Measurements from ENCODE around the gene DNM1. TPM values are rescaled to one million over a fixed set of nuclear protein-coding genes. Genes with fewer than 3 reads are reported as not detected.

DNM1 gene
- total and polyA plus RNA-seq, 7 experiments from 2014 or later = 0.24 to 2.0 (median 0.86) TPM; not detected in 1

DNA sequence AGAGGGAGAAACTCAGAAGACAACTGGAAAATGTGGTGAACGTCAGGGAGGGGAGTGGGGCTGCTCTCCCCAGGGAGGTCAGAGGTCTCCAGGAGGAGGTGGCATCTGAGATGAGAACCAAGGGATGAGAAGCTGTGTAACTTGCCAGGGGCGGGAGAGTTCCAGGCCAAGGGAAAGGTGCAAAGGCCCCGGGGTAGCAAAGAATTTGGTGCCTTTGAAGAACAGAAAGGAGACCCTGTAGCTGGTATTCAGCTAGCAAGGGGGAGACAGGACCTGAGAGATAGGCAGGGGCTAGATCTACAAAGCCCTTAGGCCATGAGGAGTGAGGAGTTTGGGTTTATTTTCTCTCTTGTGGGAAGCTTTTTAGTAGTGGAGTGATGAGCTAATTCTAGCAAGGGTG lies 3.3 kb downstream of the DNM1 start:
- H3K9me3 ChIP-seq (ENCODE audit: control insufficient read depth in 2 of 3, low read length in 3 of 3) = no peaks in the 10 kb centered on the region
- peak overlapping the region in 1 of 9 donors; percentile 64 for H3K27ac Mint-ChIP-seq
- POLR2A ChIA-PET = interaction anchor here (0.9 kb wide), 1 partner anchor 225 kb away, joined by 3 read pairs; no protein-coding TSS in a partner anchor
- DNase-seq (no peak), ATAC-seq (no peak)
- no peak overlapping the region for H3K27ac ChIP-seq (ENCODE audit: low read depth, low read length)
- H3K36me3 ChIP-seq (ENCODE audit: control insufficient read depth in 2 of 3, insufficient read depth in 3 of 3, low read length in 3 of 3) = no peaks in the 10 kb centered on the region
- peaks cover 0 to 46% (median 6%) of the 10 kb centered on the region in 5 donors for H3K27me3 Mint-ChIP-seq
- H3K4me1 ChIP-seq (ENCODE audit: control insufficient read depth in 2 of 2, insufficient read depth in 2 of 2, low read length in 2 of 2) = peaks cover 4 to 8% of the 10 kb centered on the region in 2 donors
- intact Hi-C loops (cut with micrococcal nuclease) = no loop called here
- no peak overlapping the region for H3K4me3 ChIP-seq (ENCODE audit: low read length)
- peaks cover 6 to 15% (median 8%) of the 10 kb centered on the region in 7 donors for H3K4me1 Mint-ChIP-seq
- no peaks in the 10 kb centered on the region for H3K9me3 Mint-ChIP-seq
- CTCF ChIA-PET = interaction anchor here (1.5 kb wide), 1 partner anchor 10 kb away, joined by 5 read pairs; no protein-coding TSS in a partner anchor
- H3K4me3 Mint-ChIP-seq = no peak overlapping the region
- no peaks in the 10 kb centered on the region for H3K36me3 Mint-ChIP-seq
- H3K27me3 ChIP-seq (ENCODE audit: control insufficient read depth in 2 of 2, insufficient read depth in 2 of 2, low read length in 2 of 2) = peaks cover 0 to 5% of the 10 kb centered on the region in 2 donors

- Mint-ChIP-seq H3K4me1 (peaks cover 6 to 15% (median 8%) of the 10 kb centered on the region in 7 donors), H3K27ac (peak overlapping the region in 1 of 9 donors; percentile 17), H3K36me3 (no peaks in the 10 kb centered on the region), H3K4me3 (no peak overlapping the region), H3K27me3 (peaks cover 0 to 54% (median 12%) of the 10 kb centered on the region in 5 donors), H3K9me3 (no peaks in the 10 kb centered on the region)
- no peak overlapping the region for H3K4me3 ChIP-seq (ENCODE audit: low read length)
- ChIA-PET CTCF (interaction anchor here (1.5 kb wide), 1 partner anchor 9 kb away, joined by 5 read pairs; no protein-coding TSS in a partner anchor), POLR2A (interaction anchor here (0.9 kb wide), 1 partner anchor 225 kb away, joined by 3 read pairs; no protein-coding TSS in a partner anchor)
- no peak overlapping the region for H3K27ac ChIP-seq (ENCODE audit: low read depth, low read length)
- peaks cover 0 to 5% of the 10 kb centered on the region in 2 donors for H3K27me3 ChIP-seq (ENCODE audit: control insufficient read depth in 2 of 2, insufficient read depth in 2 of 2, low read length in 2 of 2)
- intact Hi-C loops (cut with micrococcal nuclease) = no loop called here
- DNase-seq (no peak), ATAC-seq (no peak)
- peaks cover 4 to 8% of the 10 kb centered on the region in 2 donors for H3K4me1 ChIP-seq (ENCODE audit: control insufficient read depth in 2 of 2, insufficient read depth in 2 of 2, low read length in 2 of 2)
- no peaks in the 10 kb centered on the region for H3K9me3 ChIP-seq (ENCODE audit: control insufficient read depth in 2 of 3, low read length in 3 of 3)
- no peaks in the 10 kb centered on the region for H3K36me3 ChIP-seq (ENCODE audit: control insufficient read depth in 2 of 3, insufficient read depth in 3 of 3, low read length in 3 of 3)
Measured at GRCh38 chr9:128206916-128207910, 4.0 kb downstream of the DNM1 start.

DNA sequence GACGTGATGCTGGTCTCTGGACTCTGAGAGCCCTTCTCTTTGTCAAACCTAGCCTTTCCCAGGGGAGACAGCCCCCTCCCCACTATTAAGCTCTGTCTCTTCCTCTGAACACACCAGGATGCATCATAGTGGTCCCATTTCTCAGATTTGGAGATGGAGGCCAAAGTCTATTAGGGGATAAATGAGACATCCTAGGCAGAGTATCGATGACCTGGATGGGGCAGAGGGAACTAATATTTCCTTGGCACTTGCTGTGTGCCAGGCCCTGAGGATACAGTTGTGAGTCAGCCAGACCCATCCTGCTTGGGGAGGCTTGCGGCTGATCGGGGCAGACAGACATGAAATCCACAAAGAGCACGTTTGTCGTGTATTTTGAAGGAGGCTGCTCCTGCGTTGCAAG lies 5.2 kb downstream of the DNM1 start:
- H3K27me3 ChIP-seq (ENCODE audit: control insufficient read depth in 2 of 2, insufficient read depth in 2 of 2, low read length in 2 of 2) = peaks cover 0 to 5% of the 10 kb centered on the region in 2 donors
- no peak for ATAC-seq
- H3K36me3 Mint-ChIP-seq = no peaks in the 10 kb centered on the region
- H3K27me3 Mint-ChIP-seq = peaks cover 0 to 58% (median 13%) of the 10 kb centered on the region in 5 donors
- H3K27ac ChIP-seq (ENCODE audit: low read depth, low read length) = no peak overlapping the region
- no peak overlapping the region for H3K4me3 ChIP-seq (ENCODE audit: low read length)
- no peak overlapping the region for H3K4me3 Mint-ChIP-seq
- no peaks in the 10 kb centered on the region for H3K36me3 ChIP-seq (ENCODE audit: control insufficient read depth in 2 of 3, insufficient read depth in 3 of 3, low read length in 3 of 3)
- H3K4me1 Mint-ChIP-seq = peaks cover 0 to 9% (median 0%) of the 10 kb centered on the region in 7 donors
- peaks cover 0 to 8% of the 10 kb centered on the region in 2 donors for H3K4me1 ChIP-seq (ENCODE audit: control insufficient read depth in 2 of 2, insufficient read depth in 2 of 2, low read length in 2 of 2)
- no peaks in the 10 kb centered on the region for H3K9me3 Mint-ChIP-seq
- DNase-seq = no peak
- no peaks in the 10 kb centered on the region for H3K9me3 ChIP-seq (ENCODE audit: control insufficient read depth in 2 of 3, low read length in 3 of 3)
- intact Hi-C loops (cut with micrococcal nuclease) = no loop called here
- ChIA-PET POLR2A (interaction anchor here (0.7 kb wide), 1 partner anchor 324 kb away, joined by 3 read pairs; no protein-coding TSS in a partner anchor), CTCF (no interaction called here)
- no peak overlapping the region for H3K27ac Mint-ChIP-seq

- Mint-ChIP-seq H3K4me1 (peaks cover 0 to 8% (median 0%) of the 10 kb centered on the region in 7 donors), H3K4me3 (no peak overlapping the region)
Measured at GRCh38 chr9:128208946-128209669, 5.9 kb downstream of the DNM1 start.

DNA sequence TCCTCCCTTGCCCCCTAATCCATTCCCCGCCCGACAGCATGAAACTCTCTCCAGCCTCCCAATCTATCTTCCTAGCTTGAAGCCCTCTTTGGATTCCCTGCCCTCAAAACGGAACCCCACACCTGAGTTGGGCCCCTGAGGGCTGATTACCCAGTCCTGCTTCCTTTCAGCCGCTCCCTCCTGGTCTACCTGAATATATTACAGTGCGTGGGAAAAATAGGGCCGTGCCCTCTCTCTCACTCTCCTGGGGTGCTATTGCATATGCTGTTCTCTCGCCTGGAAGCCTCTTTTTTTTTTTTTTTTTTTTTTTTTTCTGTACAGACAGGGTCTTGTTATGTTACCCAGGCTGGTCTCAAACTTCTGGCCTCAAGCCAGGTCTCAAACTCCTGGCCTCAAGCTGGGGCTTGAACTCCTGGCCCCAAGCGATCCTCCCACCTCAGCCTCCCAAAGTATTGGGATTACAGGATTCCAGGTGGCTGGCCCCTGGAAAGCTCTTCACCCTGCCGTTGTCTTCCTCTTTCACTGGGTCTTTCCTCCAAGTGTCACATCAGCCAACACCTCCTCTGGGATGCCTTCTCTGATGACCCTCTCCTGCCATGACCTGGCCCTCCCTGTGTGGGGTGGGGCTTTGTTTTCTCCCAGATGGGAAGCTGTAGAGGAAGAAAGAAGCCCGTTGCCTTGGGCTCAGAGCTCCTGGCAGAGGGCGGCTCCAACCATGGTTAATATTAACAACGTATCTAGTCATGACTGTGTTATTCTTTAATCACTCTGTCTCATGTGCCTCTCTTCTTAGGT lies 8.2 kb downstream of the DNM1 start:
- intact Hi-C loops (cut with micrococcal nuclease) = no loop called here
- Mint-ChIP-seq H3K27me3 (peaks cover 0 to 36% (median 12%) of the 10 kb centered on the region in 5 donors), H3K4me3 (no peak overlapping the region), H3K9me3 (no peaks in the 10 kb centered on the region), H3K27ac (no peak overlapping the region), H3K4me1 (peaks cover 0 to 4% (median 0%) of the 10 kb centered on the region in 7 donors), H3K36me3 (no peaks in the 10 kb centered on the region)
- no peaks in the 10 kb centered on the region for H3K4me1 ChIP-seq (ENCODE audit: control insufficient read depth in 2 of 2, insufficient read depth in 2 of 2, low read length in 2 of 2)
- no peaks in the 10 kb centered on the region for H3K9me3 ChIP-seq (ENCODE audit: control insufficient read depth in 2 of 3, low read length in 3 of 3)
- ATAC-seq (no peak), DNase-seq (no peak)
- H3K36me3 ChIP-seq (ENCODE audit: control insufficient read depth in 2 of 3, insufficient read depth in 3 of 3, low read length in 3 of 3) = no peaks in the 10 kb centered on the region
- POLR2A ChIA-PET = interaction anchor here (0.7 kb wide), 1 partner anchor 7 kb away, joined by 3 read pairs; no protein-coding TSS in a partner anchor
- CTCF ChIA-PET = interaction anchor here (0.6 kb wide), 2 partner anchors 160 to 434 kb away, joined by 3 read pairs; partner anchors contain the start of gene URM1
- H3K27me3 ChIP-seq (ENCODE audit: control insufficient read depth in 2 of 2, insufficient read depth in 2 of 2, low read length in 2 of 2) = no peaks in the 10 kb centered on the region
- H3K4me3 ChIP-seq (ENCODE audit: low read length) = no peak overlapping the region
- H3K27ac ChIP-seq (ENCODE audit: low read depth, low read length) = no peak overlapping the region

More at GRCh38 chr9:128208946-128209669, 5.9 kb downstream of the DNM1 start:
- POLR2A ChIA-PET = no interaction called here
- Histone ChIP-seq H3K4me1 (ENCODE audit: control insufficient read depth in 2 of 2, insufficient read depth in 2 of 2, low read length in 2 of 2) (peaks cover 0 to 3% of the 10 kb centered on the region in 2 donors), H3K27ac (ENCODE audit: low read depth, low read length) (no peak overlapping the region), H3K36me3 (ENCODE audit: control insufficient read depth in 2 of 3, insufficient read depth in 3 of 3, low read length in 3 of 3) (no peaks in the 10 kb centered on the region), H3K27me3 (ENCODE audit: control insufficient read depth in 2 of 2, insufficient read depth in 2 of 2, low read length in 2 of 2) (peaks cover 0 to under 1% of the 10 kb centered on the region in 2 donors), H3K9me3 (ENCODE audit: control insufficient read depth in 2 of 3, low read length in 3 of 3) (no peaks in the 10 kb centered on the region), H3K4me3 (ENCODE audit: low read length) (no peak overlapping the region)
- no peaks in the 10 kb centered on the region for H3K36me3 Mint-ChIP-seq
- H3K27ac Mint-ChIP-seq = no peak overlapping the region
- H3K9me3 Mint-ChIP-seq = no peaks in the 10 kb centered on the region
- CTCF ChIA-PET = no interaction called here
- intact Hi-C loops (cut with micrococcal nuclease) = no loop called here
- no peak for DNase-seq
- H3K27me3 Mint-ChIP-seq = peaks cover 0 to 57% (median 12%) of the 10 kb centered on the region in 5 donors
- ATAC-seq = no peak

GRCh38 chr9:128211981-128212281 lies 8.8 kb downstream of the DNM1 start:
- H3K4me3 Mint-ChIP-seq = no peak overlapping the region
- H3K9me3 Mint-ChIP-seq = no peaks in the 10 kb centered on the region
- no peaks in the 10 kb centered on the region for H3K36me3 Mint-ChIP-seq
- no peak overlapping the region for H3K27ac Mint-ChIP-seq
- intact Hi-C loops (cut with micrococcal nuclease) = no loop called here
- H3K4me1 ChIP-seq (ENCODE audit: control insufficient read depth in 2 of 2, insufficient read depth in 2 of 2, low read length in 2 of 2) = no peaks in the 10 kb centered on the region
- peaks cover 0 to 33% (median 12%) of the 10 kb centered on the region in 5 donors for H3K27me3 Mint-ChIP-seq
- H3K27me3 ChIP-seq (ENCODE audit: control insufficient read depth in 2 of 2, insufficient read depth in 2 of 2, low read length in 2 of 2) = no peaks in the 10 kb centered on the region
- H3K27ac ChIP-seq (ENCODE audit: low read depth, low read length) = no peak overlapping the region
- peaks cover 0 to 4% (median 0%) of the 10 kb centered on the region in 7 donors for H3K4me1 Mint-ChIP-seq
- POLR2A ChIA-PET = no interaction called here
- H3K4me3 ChIP-seq (ENCODE audit: low read length) = no peak overlapping the region
- H3K9me3 ChIP-seq (ENCODE audit: control insufficient read depth in 2 of 3, low read length in 3 of 3) = no peaks in the 10 kb centered on the region
- ATAC-seq (no peak), DNase-seq (no peak)
- CTCF ChIA-PET = interaction anchor here (0.6 kb wide), 1 partner anchor 433 kb away, joined by 3 read pairs; no protein-coding TSS in a partner anchor
- no peaks in the 10 kb centered on the region for H3K36me3 ChIP-seq (ENCODE audit: control insufficient read depth in 2 of 3, insufficient read depth in 3 of 3, low read length in 3 of 3)

Measured in naive thymus-derived CD4-positive, alpha-beta T cell (primary cell).